Gastrocnemius medialis (tissue), 4 donors: ENCODE data around the gene MRGPRG.

Source experiments
- POLR2A ChIP-seq, 2 donors: fragments of 450-650 bp; IDR thresholded peaks; one replicate each; pipeline ENCODE4 v1.6.1; 2017; ENCODE audit warnings: antibody characterized with exemption in 2 of 2, mild to moderate bottlenecking in 2 of 2, moderate library complexity in 2 of 2
- TF ChIP-seq, protein P1 (sequence below), 5 experiments: fragments of 450-650 bp in 3 of 5; fragments of 200-600 bp in 2 of 5; sonication (generic) in 2 of 5; IDR thresholded peaks in 4 of 5; conservative IDR thresholded peaks in 1 of 5; 1 replicate in 4 of 5; 2 replicates in 1 of 5; pipeline ENCODE4 v1.5.1; 2016 to 2019; ENCODE audit warnings: antibody characterized with exemption in 5 of 5, mild to moderate bottlenecking in 3 of 5, moderate library complexity in 3 of 5

DNA sequence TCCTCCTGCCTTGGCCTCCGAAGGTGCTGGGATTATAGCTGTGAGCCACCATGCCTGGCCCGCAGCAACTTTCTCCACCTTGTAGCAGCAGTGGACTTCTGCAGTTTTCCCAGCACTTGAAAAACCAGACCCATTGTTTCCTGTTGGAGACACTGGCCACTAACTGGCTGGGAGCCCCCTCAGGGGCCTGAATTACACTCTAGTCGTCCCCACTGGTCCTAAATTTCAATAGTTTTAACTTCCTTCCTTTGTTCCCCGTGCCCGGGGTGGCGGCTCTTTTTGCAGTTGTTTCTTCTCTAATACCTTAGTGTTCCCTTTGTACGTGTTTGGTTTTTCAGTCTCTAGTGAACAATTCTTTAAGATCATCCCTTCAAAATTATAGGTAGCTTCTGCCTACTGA, 16.2 kb upstream of the MRGPRG start:
- TF ChIP-seq, protein P1, sequence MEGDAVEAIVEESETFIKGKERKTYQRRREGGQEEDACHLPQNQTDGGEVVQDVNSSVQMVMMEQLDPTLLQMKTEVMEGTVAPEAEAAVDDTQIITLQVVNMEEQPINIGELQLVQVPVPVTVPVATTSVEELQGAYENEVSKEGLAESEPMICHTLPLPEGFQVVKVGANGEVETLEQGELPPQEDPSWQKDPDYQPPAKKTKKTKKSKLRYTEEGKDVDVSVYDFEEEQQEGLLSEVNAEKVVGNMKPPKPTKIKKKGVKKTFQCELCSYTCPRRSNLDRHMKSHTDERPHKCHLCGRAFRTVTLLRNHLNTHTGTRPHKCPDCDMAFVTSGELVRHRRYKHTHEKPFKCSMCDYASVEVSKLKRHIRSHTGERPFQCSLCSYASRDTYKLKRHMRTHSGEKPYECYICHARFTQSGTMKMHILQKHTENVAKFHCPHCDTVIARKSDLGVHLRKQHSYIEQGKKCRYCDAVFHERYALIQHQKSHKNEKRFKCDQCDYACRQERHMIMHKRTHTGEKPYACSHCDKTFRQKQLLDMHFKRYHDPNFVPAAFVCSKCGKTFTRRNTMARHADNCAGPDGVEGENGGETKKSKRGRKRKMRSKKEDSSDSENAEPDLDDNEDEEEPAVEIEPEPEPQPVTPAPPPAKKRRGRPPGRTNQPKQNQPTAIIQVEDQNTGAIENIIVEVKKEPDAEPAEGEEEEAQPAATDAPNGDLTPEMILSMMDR (IDR thresholded peaks at IDR 0.05 in 4 of 5, conservative IDR thresholded peaks at IDR 0.05 in 1 of 5) = no peak
- TF ChIP-seq POLR2A (IDR thresholded peaks at IDR 0.05) = no peak
